GOT3 (cell line): Measurements from ENCODE around the gene IL3RA.
"Not testable (repeated sequence)": the region's sequence is repeated elsewhere in the genome, so short reads cannot be mapped to it uniquely, and the experiment has no call there.

Source experiments
- DNase-seq: peaks from one replicate; lab custom pipeline; 2025; ENCODE audit warnings: mixed read lengths; lab: John Stamatoyannopoulos, UW

Gene IL3RA

DNA sequence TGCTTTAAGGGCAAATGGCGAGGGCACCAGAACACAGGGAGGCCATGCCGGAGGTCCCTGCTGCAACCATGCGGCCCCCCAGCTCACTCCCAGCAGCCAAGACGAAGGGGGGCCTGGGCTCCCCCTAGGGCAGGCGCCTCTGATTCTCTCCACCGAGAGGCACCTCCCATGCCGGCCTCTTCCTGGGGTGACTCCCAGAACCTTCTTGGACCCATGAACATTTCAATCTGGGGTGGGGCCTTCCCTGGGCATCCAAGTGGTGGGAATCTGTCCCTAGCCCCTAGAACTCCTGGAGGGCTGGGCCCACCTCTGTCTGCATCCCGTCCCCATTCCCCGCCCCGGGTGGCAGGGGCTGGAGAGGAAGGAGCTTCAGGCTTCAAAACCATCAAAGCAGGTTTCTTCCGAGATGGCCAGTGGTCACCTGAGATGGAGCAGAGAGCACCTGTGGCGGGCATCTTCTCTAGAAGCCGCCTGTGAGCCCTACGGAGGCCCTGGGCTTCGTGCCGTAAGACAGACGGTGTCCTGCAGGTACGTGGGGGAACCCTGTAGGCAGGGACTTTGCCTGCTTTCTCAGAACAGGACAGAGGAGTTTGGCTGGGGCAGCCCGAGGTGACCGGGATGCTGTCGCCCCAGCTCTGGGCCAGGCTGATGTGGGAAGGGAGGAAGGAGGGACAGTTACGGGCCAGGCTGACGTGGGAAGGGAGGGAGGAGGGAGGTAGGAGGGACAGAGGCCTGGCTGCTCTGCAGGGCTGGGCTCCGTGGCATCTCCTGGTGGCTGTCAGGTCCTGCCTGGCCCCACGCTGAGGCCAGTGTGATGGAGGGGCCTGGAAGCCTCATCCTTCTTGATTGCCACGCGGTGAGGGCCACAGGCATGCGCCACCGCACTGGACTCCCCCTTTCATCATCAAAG, 62.1 kb downstream of the IL3RA start:
- no peak for DNase-seq

DNA sequence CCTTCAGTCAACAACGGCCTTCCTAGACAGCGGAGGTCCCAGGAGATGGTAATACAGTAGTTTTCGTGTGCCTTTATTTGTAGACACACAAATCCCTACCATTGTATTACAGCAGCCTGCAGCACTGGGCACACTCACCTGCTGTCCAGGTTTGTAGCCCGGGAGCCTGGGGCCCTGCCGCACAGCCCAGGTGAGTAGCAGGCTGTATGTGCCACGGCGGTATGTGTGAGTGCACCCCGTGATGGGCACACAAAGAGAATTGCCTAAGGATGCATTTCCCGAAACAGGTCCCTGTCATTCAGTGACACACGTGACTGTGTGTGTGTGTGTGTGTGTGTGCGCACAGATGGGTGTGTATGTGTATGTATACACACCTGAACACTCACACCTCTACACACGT, 63.5 kb downstream of the IL3RA start:
- DNase-seq: no peak

DNA sequence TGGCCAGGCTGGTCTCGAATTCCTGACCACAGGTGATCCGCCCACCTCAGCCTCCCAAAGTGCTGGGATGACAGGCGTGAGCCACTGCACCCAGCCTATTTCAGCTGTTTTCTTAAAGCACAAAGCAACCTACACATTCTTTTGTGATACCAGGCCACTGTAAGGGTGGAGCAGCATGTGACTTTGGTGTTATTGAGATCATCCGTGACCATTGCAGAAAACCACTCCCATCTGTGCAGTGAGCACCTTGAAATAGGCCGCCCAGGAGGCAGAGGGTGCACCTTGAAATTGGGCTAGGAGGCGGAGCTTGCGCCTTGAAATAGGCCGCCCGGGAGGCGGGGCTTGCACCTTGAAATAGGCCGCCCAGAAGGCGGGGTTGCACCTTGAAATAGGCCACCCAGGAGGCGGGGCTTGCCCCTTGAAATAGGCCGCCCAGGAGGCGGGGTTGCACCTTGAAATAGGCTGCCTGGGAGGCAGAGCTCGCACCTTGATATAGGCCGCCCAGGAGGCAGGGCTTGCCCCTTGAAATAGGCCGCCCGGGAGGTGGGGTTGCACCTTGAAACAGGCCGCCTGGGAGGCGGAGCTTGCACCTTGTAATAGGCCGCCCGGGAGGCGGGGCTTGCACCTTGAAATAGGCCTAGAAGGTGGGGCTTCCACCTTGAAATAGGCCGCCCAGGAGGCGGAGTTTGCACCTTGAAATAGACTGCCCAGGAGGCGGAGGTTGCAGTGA, 64.3 kb downstream of the IL3RA start:
- DNase-seq: no peak

DNA sequence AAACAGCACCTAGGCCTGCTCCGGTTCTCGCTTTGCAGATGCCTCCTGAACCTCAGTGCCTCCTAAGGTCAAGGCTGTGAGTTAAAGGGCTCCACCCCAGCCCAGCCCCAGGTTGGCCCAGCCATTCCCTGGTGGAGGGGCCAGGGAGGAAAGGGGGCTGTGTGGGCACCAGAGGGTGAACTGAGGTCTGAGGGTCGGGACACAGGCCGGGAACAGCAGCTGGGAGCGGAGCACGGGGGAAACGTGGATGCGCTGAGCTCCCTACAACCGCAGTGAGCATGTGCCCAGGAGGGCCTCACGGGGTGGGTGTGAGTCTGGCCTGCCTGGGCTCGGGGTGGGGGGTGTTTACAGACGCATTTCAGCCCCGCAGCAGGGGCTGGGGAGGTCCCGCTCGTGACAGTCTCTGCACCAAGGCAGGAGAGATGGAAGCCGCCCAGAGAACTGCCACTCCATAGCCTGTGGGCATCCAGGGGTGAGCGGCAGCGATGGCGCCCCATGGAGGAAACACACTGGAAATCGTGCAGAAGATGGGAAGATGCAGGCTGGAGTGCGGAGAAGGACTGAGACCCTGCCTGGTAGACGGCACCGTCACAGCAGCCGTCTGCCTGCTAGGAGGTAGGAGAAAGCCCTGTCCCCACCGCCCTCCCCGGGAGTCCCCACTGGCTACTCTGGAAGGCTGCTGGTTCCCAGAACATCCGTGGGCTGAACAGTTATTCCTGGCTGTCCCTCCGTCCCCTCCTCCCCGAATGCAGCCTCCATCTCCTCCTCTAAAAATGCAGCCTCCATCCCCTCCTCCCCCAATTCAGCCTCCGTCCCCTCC, 65.2 kb downstream of the IL3RA start:
- DNase-seq: no peak

DNA sequence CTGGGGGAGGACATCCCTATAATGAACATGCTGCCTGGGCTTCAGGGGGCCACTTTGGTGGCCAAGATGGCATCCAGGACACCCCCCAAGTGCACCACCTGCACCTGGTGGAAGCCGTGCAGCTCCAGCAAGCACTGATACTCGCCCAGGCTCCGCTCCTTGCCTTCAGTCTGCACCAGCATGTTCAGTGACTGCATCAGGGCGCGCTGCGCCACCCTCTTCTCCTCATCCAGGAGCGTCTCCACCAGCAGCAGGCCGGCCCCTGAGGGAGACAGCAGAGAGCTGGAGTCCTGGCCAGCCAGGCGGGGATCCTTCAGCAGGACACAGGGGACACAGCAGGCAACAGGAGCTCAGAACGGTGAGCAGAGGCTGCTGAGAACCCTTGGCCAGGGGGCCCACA, 66.6 kb downstream of the IL3RA start:
- DNase-seq: no peak

DNA sequence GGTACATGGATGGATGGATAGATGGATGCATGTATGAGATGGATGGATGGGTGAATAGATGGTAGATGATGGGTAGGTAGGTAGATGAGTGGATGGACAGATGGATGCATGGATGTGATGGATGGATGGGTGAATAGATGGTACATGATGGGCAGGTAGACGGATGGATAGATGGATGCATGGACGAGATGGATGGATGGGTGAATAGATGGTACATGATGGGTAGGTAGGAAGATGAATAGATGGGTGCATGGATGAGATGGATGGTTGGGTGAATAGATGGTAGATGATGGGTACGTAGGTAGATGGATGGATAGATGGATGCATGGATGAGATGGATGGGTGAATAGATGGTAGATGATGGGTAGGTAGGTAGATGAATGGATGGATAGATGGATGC, 67.3 kb downstream of the IL3RA start:
- DNase-seq: not testable (repeated sequence)

DNA sequence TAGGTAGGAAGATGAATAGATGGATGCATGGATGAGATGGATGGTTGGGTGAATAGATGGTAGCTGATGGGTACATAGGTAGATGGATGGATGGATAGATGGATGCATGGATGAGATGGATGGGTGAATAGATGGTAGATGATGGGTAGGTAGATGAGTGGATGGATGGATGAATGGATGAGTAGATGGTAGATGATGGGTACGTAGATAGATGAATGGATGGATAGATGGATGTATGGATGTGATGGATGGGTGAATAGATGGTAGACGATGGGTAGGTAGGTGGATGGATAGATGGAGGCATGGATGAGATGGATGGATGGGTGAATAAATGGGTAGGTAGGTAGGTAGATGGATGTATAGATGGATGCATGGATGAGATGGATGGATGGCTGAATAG, 69.2 kb downstream of the IL3RA start:
- not testable (repeated sequence) for DNase-seq

DNA sequence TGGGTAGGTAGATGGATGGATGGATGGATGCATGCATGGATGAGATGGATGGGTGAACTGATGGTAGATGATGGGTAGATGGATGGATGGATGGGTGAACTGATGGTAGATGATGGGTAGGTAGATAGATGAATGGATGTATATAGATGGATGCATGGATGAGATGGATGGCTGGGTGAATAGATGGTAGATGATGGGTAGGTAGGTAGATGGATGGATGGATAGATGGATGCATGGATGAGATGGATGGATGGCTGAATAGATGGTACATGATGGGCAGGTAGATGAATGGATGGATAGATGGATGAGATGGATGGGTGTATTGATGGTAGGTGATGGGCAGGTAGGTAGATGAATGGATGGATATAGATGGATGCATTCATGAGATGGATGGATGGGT, 70.5 kb downstream of the IL3RA start:
- no peak for DNase-seq

DNA sequence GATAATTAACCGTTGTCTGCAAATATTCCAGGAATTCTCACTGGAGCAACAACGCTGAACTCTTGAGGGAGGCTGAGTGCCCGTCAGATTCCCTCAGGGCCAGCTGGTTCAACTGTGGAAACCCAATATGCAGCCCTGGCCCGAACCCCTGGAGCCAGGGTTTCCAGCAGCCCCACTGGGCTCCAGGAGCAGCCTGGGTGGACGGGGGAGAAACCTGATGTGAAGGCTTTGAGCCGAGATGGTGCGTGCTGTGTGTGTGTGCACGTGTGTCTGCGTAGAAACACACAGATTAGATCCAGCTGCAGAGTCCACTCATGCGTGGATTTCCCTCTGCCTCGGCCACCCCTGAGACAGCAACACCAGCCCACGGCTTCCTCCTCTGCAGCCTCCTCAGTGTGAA, 74.7 kb downstream of the IL3RA start:
- DNase-seq: no peak

DNA sequence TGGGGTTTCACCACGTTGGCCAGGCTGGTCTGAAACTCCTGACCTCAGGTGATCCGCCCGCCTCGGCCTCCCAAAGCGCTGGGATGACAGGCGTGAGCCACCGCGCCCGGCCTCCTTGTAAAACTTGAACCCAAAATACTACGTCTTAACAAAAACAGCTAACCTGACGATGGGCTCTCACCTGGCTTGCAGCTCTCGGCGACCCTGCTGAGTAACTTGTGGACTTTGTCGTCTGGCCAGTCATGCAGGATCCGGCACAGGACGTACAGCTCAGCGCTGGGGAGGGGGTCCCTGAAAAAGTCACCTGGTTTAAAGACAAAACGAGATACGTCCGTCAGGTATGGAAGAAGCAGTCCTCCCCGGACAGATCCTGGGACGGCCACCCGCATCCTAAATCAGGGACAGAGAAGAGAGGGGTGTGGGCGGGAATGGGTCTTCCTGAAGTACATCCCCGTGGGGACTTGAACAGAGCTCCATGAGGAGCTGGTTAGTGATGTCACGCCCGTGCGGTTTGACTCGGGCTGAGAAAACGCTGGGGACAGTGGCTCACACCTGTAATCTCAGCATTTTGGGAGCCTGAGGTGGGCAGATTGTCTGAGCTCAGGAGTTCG, 76.1 kb downstream of the IL3RA start:
- DNase-seq: no peak

DNA sequence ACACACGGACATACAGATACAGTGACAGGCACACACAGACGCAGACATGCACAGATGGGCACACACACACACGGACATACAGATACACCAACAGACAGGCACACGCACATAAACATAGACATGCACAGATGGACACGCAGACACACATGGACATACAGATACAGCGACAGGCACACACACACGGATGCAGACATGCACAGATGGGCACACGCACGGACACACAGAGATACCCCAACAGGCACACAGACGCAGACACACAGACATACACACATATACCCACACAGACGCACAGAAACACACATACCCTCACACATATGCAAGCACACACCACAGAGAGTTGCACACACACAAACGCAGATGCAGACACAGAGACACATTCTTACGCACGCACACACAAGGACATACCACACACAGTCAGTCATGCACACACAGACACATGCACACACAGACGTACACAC, 79.8 kb downstream of the IL3RA start:
- DNase-seq: no peak

DNA sequence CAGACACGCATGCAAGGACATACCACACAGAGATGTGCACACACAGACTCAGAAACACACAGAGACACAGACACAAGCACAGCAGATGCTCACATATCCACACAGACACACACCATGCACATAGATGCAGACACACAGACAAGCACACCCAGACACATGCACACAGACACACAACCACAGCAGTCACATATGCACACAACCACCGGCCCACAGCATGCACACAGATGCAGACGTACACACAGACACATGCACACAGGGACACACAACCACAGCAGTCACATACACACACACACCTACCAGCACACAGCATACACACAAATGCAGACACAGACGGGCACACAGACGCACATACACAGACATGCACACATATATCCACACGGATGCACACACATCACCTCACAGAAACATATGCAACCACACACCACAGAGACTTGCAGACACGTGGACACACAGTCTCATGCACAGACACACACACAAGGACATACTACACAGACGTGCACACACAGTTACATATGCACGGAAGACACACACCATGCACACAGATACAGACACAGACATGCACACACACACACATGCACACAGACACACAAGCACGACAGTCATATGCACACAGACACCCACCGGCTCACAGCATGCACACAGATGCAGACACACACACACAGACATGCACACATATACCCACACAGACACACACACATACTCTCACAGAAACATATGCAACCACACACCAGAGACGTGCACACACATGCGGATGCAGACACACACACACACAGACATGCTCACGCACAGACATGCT, 80.6 kb downstream of the IL3RA start:
- DNase-seq: no peak

DNA sequence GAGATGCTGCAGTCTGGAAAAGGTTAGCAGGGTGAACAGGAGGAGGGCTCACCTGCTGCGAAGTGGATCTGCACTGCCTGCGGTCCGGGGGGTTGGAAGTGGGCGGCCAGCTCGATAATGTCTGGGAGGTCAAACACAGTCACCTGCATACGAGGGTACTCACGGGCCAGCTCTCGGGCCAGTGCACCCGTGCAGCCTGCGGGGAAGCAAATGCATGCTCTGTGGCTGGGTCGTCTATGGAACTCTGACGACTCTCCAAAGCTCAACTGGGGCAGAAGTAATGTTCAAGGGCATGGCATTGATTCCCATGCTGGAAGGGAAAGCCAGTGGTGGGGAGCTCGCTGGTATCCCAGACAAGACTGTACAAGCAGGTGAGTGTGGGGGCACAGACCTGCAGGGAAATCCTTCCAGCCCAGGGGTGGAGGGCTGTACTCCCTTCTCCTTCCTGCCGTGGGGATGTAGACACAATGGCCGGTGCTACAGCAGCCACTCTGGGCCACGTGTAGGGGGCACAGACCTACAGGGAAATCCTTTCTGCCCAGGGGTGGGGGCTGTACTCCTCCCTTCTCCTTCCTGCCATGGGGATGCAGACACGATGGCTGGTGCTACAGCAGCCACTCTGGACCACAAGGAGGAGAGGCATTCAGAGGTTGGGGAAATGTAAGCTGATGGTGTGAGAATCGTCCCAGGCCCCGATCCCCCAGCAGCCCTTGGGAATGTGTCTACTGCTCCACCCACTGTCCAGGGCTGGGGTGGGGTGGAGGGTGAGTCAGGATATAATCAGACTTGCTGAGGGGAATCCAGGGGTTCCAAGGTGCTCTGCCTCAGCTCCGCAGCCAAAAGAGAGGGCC, 81.6 kb downstream of the IL3RA start:
- DNase-seq: no peak

DNA sequence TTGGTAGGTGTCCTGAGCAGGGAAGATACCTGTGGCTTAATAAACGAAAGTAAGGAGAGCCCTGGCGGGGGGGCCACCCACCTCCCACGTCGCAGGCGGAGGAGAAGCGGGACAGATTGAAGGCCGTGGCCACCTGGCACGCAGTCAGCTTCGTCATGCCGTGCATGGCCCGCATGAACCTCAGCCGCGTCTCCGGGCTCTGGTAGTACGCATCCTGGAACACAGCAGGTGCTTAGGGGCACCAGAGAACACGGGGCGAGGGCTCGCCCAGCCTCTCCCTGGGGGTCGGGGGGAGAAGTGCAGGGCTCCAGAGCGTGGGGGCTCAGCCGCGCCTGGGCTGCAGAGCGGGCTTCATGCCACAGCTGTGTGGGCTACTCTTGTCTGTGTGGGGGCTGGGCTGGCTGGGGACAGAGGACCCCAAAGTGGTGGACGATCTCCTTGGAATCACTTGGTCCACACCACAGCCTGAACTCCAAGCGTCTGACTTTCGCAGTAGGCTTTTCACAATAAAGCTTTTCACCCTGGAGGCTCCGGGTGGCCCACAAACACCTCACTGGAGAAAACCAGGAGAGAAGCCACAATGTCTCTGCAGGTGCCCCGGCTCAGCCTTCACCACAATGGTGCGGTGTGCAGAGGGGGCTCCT, 82.4 kb downstream of the IL3RA start:
- DNase-seq: no peak

DNA sequence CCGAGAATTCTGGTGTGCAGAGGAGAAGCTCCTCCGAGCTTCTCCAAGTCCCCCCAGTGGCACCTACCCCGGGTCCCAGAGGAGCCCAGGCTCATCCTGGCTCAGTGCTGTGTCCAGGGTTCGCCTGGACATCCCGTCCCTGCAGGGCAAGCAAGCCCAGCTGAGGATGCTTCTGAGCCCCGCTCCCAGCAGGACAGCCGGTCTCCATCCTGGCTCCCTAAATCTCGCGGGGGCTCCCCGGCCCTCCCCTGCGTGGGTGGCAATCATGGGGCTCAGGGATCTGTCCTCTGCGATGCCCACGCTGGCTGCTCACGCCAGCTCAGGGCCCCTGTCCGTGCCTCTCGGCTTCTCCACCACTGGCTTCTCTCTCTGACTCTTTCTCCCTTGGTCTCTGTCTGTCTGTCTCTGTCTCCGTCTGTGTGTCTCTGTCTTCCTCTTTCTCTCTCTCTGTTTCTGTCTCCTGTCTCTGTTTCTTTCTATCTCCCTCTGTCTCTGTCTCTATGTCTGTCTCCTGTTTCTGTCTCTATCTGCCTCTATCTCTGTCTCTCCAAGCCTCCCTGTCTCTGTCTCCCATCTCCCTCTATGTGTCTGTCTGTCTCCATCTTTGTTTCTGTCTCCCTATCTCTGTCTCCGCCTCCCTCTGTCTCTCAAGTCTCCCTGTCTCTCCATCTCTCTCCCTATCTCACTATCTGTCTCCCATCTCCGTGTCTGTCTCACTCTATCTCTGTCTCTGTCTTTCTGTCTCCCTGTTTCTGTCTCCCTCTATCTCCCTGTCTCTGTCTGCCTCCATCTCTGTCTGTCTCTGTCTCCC, 83.2 kb downstream of the IL3RA start:
- DNase-seq: no peak

DNA sequence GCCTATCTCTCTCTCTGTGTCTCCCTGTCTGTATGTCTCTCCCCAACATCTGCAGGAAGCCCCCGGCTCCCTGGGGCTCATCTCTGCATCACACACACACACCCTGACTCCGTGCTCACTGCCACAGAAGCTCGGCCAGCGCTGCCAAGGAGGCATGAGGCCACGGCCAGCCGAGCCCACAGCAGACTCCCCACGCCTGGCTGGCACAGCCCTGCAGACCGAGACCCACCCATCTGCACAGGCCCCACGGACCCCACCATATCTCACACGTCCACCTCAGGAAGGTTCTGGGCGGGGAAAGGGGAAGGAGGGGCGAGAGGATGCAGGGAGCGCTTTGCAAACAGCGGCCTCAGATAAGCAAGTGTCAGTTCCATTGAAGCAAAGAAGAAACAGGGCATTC, 83.8 kb downstream of the IL3RA start:
- no peak for DNase-seq

DNA sequence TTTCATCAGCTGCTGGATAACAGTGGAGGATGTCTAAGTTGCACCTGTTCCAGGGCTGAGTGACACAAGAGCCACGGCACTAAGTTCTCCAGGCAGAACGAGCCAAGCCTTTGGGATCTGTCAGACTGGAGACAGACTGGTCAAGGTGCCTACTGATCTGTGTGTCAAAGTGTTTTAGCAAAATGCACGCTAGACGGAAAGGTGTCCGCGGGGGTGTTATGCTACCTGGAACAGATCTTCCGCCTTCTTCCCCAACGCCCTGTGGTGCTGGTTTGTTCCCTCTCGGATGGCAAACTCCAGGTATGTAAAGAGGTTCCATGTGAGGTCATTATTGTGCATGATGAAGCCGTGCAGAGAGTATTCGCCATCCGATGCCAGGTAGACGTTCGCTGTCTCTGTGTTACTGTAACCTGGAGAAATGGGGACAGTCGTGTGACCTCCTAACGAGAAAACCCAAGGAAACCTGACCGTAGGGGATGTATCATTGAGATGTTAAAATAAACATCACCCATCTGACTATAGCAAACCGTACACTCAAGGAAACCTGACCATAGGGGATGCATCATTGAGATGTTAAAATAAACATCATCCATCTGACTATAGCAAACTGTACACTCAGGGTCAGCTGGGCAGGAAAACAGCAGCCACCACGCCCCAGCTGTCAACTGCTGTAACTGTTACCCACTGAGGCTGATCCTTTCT, 85.0 kb downstream of the IL3RA start:
- DNase-seq: no peak

DNA sequence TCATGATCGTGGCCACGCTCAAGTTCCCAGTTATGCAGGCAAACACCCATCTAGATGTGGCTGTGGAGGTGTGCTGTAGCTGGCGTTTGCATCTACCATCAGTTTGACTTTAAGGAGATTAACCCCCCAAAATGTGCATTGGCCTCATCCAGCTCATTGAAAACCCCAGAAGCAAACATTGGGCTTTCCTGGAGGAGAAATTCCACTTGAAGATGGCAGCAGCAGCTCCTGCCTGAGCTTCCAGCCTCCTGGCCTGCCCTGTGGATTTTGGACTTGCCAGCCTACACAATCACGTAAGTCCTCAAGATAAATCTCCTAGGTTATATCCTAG, 85.5 kb downstream of the IL3RA start:
- no peak for DNase-seq
